Neural crest cell (in vitro differentiated cells): ENCODE results near the gene HIRA. TPM values are rescaled to one million over a fixed set of nuclear protein-coding genes. Genes with fewer than 3 reads are reported as not detected.

ENCODE experiments used
- DNase-seq: peaks from one replicate; pipeline ENCODE4 v3.0.0; 2021; ENCODE audit warnings: low read depth, mixed read lengths, low spot score
- H3K27ac Mint-ChIP-seq: one replicate; pipeline ENCODE4 v1.8.0; 2021; ENCODE audit warnings: mild to moderate bottlenecking, mixed read lengths; ENCODE audit not compliant: unreplicated experiment
- H3K27me3 Mint-ChIP-seq: 2 replicates; pipeline ENCODE4 v1.8.0; 2021; ENCODE audit warnings: low read depth, mild to moderate bottlenecking, mixed read lengths
- H3K36me3 Mint-ChIP-seq: 2 replicates; pipeline ENCODE4 v1.8.0; 2021; ENCODE audit warnings: low read depth, mild to moderate bottlenecking, mixed read lengths
- H3K4me1 Mint-ChIP-seq: 2 replicates; pipeline ENCODE4 v1.8.0; 2021; ENCODE audit warnings: mixed read lengths
- H3K4me3 Mint-ChIP-seq: one replicate; pipeline ENCODE4 v1.8.0; 2021; ENCODE audit warnings: mild to moderate bottlenecking, mixed read lengths
- H3K9me3 Mint-ChIP-seq: 2 replicates; pipeline ENCODE4 v1.8.0; 2021; ENCODE audit warnings: mixed read lengths
- CTCF ChIP-seq: fragments of 200-600 bp; sonication (generic); conservative IDR thresholded peaks from 2 replicates; pipeline ENCODE4 v1.5.0; 2021; ENCODE audit warnings: antibody characterized with exemption, mild to moderate bottlenecking
- total RNA-seq: library from RNA; stranded (reverse); gene quantifications from 2 replicates; pipeline ENCODE4 v1.2.1, GENCODE V29; 2021

The HIRA gene
- total RNA-seq, 1 donor from 2014 or later, result 57.1 TPM

- no peak overlapping the region for H3K27ac Mint-ChIP-seq
- no peak for TF ChIP-seq CTCF
- no peaks in the 10 kb centered on the region for H3K27me3 Mint-ChIP-seq
Measured at GRCh38 chr22:19395276-19395675, 36.3 kb downstream of the HIRA start.

DNA sequence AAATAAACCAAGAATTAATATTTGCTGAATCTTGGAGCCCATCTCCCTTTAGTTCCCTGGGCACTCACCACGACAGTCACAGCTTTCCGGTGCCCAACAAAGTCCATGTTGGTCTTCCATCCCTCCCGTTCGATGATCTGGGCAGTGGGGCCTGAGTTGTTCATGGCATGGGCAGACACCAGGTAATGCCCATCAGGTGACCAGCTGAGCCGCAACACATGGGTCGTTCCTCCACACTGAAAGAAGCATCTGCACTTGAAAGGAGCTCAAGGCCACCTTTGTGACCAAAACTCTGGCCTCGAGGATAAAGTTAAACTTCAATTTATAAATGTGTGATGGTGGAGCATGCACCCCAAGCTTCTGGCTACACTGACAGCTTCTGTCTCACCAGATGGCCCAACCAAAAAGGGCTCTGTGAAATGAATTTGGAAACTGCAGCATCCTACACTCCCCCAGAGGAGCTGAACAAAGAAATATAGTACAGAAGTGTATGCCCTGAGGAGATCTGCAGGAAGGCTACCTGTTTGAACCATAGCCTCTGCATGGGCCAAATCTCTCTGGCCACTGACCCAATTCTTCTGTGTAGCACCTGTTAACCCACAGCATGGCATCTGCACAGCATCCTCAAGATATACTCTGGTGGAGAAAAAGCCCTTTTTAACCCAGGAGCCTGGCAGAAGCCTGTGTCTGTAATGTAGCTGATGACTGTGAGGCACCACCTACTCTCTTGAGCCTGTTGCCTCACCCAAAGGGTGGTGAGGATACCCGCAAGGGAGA is 37.1 kb downstream of the HIRA start:
- H3K9me3 Mint-ChIP-seq, result no peaks in the 10 kb centered on the region
- H3K27me3 Mint-ChIP-seq, result no peaks in the 10 kb centered on the region
- no peak overlapping the region for H3K4me3 Mint-ChIP-seq
- peaks cover 10% of the 10 kb centered on the region for H3K36me3 Mint-ChIP-seq
- H3K27ac Mint-ChIP-seq, result no peak overlapping the region
- DNase-seq, result no peak
- TF ChIP-seq CTCF, result no peak
- H3K4me1 Mint-ChIP-seq, result no peaks in the 10 kb centered on the region

More at GRCh38 chr22:19395276-19395675, 36.3 kb downstream of the HIRA start:
- H3K36me3 Mint-ChIP-seq, result peaks cover 10% of the 10 kb centered on the region
- DNase-seq, result no peak
- no peaks in the 10 kb centered on the region for H3K4me1 Mint-ChIP-seq
- no peak overlapping the region for H3K4me3 Mint-ChIP-seq
- H3K9me3 Mint-ChIP-seq, result no peaks in the 10 kb centered on the region

GRCh38 chr22:19393704-19394103 is 37.8 kb downstream of the HIRA start:
- DNase-seq, result no peak
- no peak for TF ChIP-seq CTCF
- Mint-ChIP-seq H3K4me1 (no peaks in the 10 kb centered on the region), H3K4me3 (no peak overlapping the region), H3K27me3 (no peaks in the 10 kb centered on the region), H3K9me3 (no peaks in the 10 kb centered on the region), H3K27ac (no peak overlapping the region), H3K36me3 (peaks cover 10% of the 10 kb centered on the region)

- Mint-ChIP-seq H3K36me3 (peaks cover 10% of the 10 kb centered on the region), H3K9me3 (no peaks in the 10 kb centered on the region), H3K27me3 (no peaks in the 10 kb centered on the region), H3K4me1 (no peaks in the 10 kb centered on the region), H3K27ac (no peak overlapping the region), H3K4me3 (no peak overlapping the region)
- TF ChIP-seq CTCF, result no peak
- DNase-seq, result no peak
Measured at GRCh38 chr22:19387575-19387974, 44.0 kb downstream of the HIRA start.

- Mint-ChIP-seq H3K9me3 (no peaks in the 10 kb centered on the region), H3K4me1 (no peaks in the 10 kb centered on the region), H3K4me3 (no peak overlapping the region), H3K27me3 (no peaks in the 10 kb centered on the region), H3K36me3 (peaks cover 10% of the 10 kb centered on the region), H3K27ac (no peak overlapping the region)
- no peak for DNase-seq
- TF ChIP-seq CTCF, result no peak
Measured at GRCh38 chr22:19387038-19387437, 44.5 kb downstream of the HIRA start.
